ENCODE results near the gene WDR62. TPM values are rescaled to one million over a fixed set of nuclear protein-coding genes. Genes with fewer than 3 reads are reported as not detected.
A peak's percentile ranks its signal among the peaks of the same experiment; 100 is the strongest.

WDR62 gene
- 19.5 and 24.5 TPM in 2 replicates for total RNA-seq (2014; rRNA removed; shearing (Covaris generic))

- DNase-seq (ENCODE audit: low spot score), result peak; percentile 93
These were observed at the start of gene WDR62 for GRCh38 chr19:36054733-36055686. WDR62 (plus strand) TSS chr19:36054897; CDS start chr19:36054972, 75 bp downstream.

- no peak for DNase-seq (ENCODE audit: low spot score)
These were observed 47.7 kb upstream of the WDR62 start for GRCh38 chr19:36006955-36007354.

GRCh38 chr19:36008336-36008978 is 46.2 kb upstream of the WDR62 start, which contains the start of gene SYNE4:
SYNE4 (minus strand) TSS chr19:36008813; CDS start chr19:36008681, 132 bp downstream.
- DNase-seq (ENCODE audit: low spot score), result no peak

- no peak for DNase-seq (ENCODE audit: low spot score)
These were observed 45.5 kb upstream of the WDR62 start for GRCh38 chr19:36009220-36009619.

GRCh38 chr19:36009633-36010379 is 44.9 kb upstream of the WDR62 start:
- DNase-seq (ENCODE audit: low spot score), result no peak

- no peak for DNase-seq (ENCODE audit: low spot score)
These were observed 44.3 kb upstream of the WDR62 start for GRCh38 chr19:36010402-36010801.

- DNase-seq (ENCODE audit: low spot score), result no peak
These were observed 41.3 kb upstream of the WDR62 start for GRCh38 chr19:36013280-36014011.

- peak; percentile 99 for DNase-seq (ENCODE audit: low spot score)
These were observed 40.4 kb upstream of the WDR62 start, which contains the start of gene ALKBH6 for GRCh38 chr19:36014012-36014924. ALKBH6 (minus strand) TSS chr19:36014213; CDS start chr19:36013397, 816 bp downstream.

- no peak for DNase-seq (ENCODE audit: low spot score)
These were observed 35.5 kb upstream of the WDR62 start for GRCh38 chr19:36019061-36019670.

- no peak for DNase-seq (ENCODE audit: low spot score)
These were observed 31.3 kb upstream of the WDR62 start for GRCh38 chr19:36023432-36023831.

GRCh38 chr19:36025541-36025940 is 29.2 kb upstream of the WDR62 start:
- no peak for DNase-seq (ENCODE audit: low spot score)

- DNase-seq (ENCODE audit: low spot score), result no peak
These were observed 28.4 kb upstream of the WDR62 start for GRCh38 chr19:36026091-36026876.

- no peak for DNase-seq (ENCODE audit: low spot score)
These were observed 27.0 kb upstream of the WDR62 start for GRCh38 chr19:36027696-36028095.

GRCh38 chr19:36028313-36029041 is 26.2 kb upstream of the WDR62 start:
- no peak for DNase-seq (ENCODE audit: low spot score)

GRCh38 chr19:36030264-36031148 is 24.2 kb upstream of the WDR62 start:
- peak; percentile 72 for DNase-seq (ENCODE audit: low spot score)

- DNase-seq (ENCODE audit: low spot score), result no peak
These were observed 23.4 kb upstream of the WDR62 start for GRCh38 chr19:36031308-36031707.
